Keratinocyte (primary cell): ENCODE data around the gene PTPRD. TPM values are rescaled to one million over a fixed set of nuclear protein-coding genes. Genes with fewer than 3 reads are reported as not detected.

ENCODE experiments used
- DNase-seq: peaks from one replicate; pipeline ENCODE4 v3.0.0-alpha.2; 2011; ENCODE audit warnings: low read depth, missing footprints, low spot score
- FAIRE-seq: peaks from 2 replicates; lab custom pipeline; 2011; peaks lifted over from hg19 to GRCh38; lab: Jason Lieb, UNC
- H2AFZ ChIP-seq: 2 replicates; pipeline ENCODE4 v1.6.0; 2012; ENCODE audit warnings: low read length, control low read depth, inconsistent platforms; ENCODE audit not compliant: control insufficient read depth
- H3K27ac ChIP-seq: 2 replicates; pipeline ENCODE4 v1.5.1; 2011; ENCODE audit warnings: low read length; ENCODE audit not compliant: control insufficient read depth, insufficient read depth
- H3K27me3 ChIP-seq: 3 replicates; pipeline ENCODE4 v1.6.0; 2011; ENCODE audit warnings: low read length; ENCODE audit not compliant: control insufficient read depth, insufficient read depth; ENCODE audit errors: extremely low read depth
- H3K36me3 ChIP-seq, 2 experiments: 2 replicates in 1 of 2; 3 replicates in 1 of 2; pipeline ENCODE4 v1.5.1; 2011; ENCODE audit warnings: low read length in 2 of 2, mild to moderate bottlenecking in 1 of 2; ENCODE audit not compliant: control insufficient read depth in 2 of 2, insufficient read depth in 2 of 2; ENCODE audit errors: extremely low read depth in 1 of 2
- H3K4me1 ChIP-seq: 3 replicates; pipeline ENCODE4 v1.5.1; 2011; ENCODE audit warnings: low read length; ENCODE audit not compliant: control insufficient read depth, insufficient read depth; ENCODE audit errors: extremely low read depth
- H3K4me2 ChIP-seq: 3 replicates; pipeline ENCODE4 v1.6.0; 2011; ENCODE audit warnings: low read depth, low read length; ENCODE audit not compliant: control insufficient read depth, insufficient read depth; ENCODE audit errors: extremely low read depth
- H3K4me3 ChIP-seq, 3 experiments: fragments of 200-600 bp in 1 of 3; sonication (generic) in 1 of 3; 2 replicates in 2 of 3; 3 replicates in 1 of 3; pipeline ENCODE4 v1.5.1; 2011 to 2016; ENCODE audit warnings: low read length in 3 of 3, mild to moderate bottlenecking in 3 of 3, control low read depth in 2 of 3, inconsistent platforms in 1 of 3, low read depth in 1 of 3, mixed read lengths in 1 of 3, mixed run types in 1 of 3, moderate library complexity in 1 of 3; ENCODE audit not compliant: control insufficient read depth in 2 of 3, insufficient read depth in 2 of 3; ENCODE audit errors: extremely low read depth in 1 of 3
- H3K79me2 ChIP-seq: 2 replicates; pipeline ENCODE4 v1.6.0; 2012; ENCODE audit warnings: low read length; ENCODE audit not compliant: control insufficient read depth, insufficient read depth
- H3K9ac ChIP-seq: 3 replicates; pipeline ENCODE4 v1.6.0; 2011; ENCODE audit warnings: low read length; ENCODE audit not compliant: control insufficient read depth, insufficient read depth; ENCODE audit errors: extremely low read depth
- H3K9me1 ChIP-seq: 3 replicates; pipeline ENCODE4 v1.6.0; 2011; ENCODE audit warnings: low read length; ENCODE audit not compliant: control insufficient read depth, insufficient read depth; ENCODE audit errors: extremely low read depth
- H3K9me3 ChIP-seq: 2 replicates; pipeline ENCODE4 v1.5.1; 2012; ENCODE audit warnings: low read depth, low read length; ENCODE audit not compliant: control insufficient read depth
- H4K20me1 ChIP-seq: 3 replicates; pipeline ENCODE4 v1.6.0; 2011; ENCODE audit warnings: low read length; ENCODE audit not compliant: control insufficient read depth, insufficient read depth; ENCODE audit errors: extremely low read depth
- EZH2 ChIP-seq: IDR thresholded peaks from one replicate; pipeline ENCODE4 v1.6.1; 2012; ENCODE audit warnings: inconsistent platforms, mild to moderate bottlenecking, low read length, moderate library complexity
- dilution Hi-C: fragments of 300-500 bp; cut with MboI; formaldehyde crosslinking; loops from one replicate; pipeline ENCODE4 v1.7.0; 2020; ENCODE audit warnings: low sequenced_read_pairs; ENCODE audit not compliant: extremely low pct_ligation_motif_present
- polyA plus RNA-seq, 5 experiments: library from polyadenylated mRNA; depleted of rRNA in 3 of 5; stranded (reverse) in 3 of 5; stranded (forward) in 1 of 5; unstranded in 1 of 5; fragments of >200 nt; gene quantifications; 1 replicate in 1 of 5; 2 replicates in 3 of 5; 3 replicates in 1 of 5; pipeline versions ENCODE4 v1.2.1 to v1.2.3, GENCODE V29; 2011 to 2012; ENCODE audit warnings: missing spikeins in 2 of 5, low read depth in 1 of 5, low replicate concordance in 1 of 5
- TF ChIP-seq, protein P1 (sequence below), 3 experiments: IDR thresholded peaks in 1 of 3; conservative IDR thresholded peaks in 1 of 3; optimal IDR thresholded peaks in 1 of 3; 2 replicates in 2 of 3; 3 replicates in 1 of 3; pipeline versions ENCODE3 to v1.5.1; 2011; ENCODE audit warnings: low read length in 3 of 3, mild to moderate bottlenecking in 3 of 3, moderate library complexity in 2 of 3, control low read depth in 1 of 3, inconsistent platforms in 1 of 3; ENCODE audit not compliant: insufficient read depth in 2 of 3; ENCODE audit errors: extremely low read depth in 1 of 3

PTPRD gene
- polyA plus RNA-seq, 1 donor (not counting 4 experiments of a cell fraction or from before 2014, with no cell fraction given) = 0.10 TPM

DNA sequence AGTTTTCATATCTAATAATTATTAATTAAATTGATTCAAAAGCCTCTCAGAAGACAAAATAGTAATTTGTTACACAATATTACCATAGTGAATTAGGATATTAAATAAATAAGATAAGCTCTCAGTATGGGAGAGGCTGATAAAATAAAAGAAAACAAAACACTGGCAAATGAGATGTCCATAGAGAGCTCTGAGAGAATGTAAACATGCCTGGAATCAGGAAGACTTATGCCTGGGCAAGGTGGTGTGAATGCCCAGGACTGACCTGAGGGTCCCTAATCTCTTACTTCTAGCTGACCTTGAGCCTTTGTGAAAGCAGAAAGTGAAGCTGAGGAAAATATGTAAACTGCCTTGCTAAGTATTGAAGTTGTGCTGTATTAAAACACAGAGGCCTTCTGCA, 616.5 kb downstream of the PTPRD start:
- no peak for TF ChIP-seq EZH2
- TF ChIP-seq, protein P1, sequence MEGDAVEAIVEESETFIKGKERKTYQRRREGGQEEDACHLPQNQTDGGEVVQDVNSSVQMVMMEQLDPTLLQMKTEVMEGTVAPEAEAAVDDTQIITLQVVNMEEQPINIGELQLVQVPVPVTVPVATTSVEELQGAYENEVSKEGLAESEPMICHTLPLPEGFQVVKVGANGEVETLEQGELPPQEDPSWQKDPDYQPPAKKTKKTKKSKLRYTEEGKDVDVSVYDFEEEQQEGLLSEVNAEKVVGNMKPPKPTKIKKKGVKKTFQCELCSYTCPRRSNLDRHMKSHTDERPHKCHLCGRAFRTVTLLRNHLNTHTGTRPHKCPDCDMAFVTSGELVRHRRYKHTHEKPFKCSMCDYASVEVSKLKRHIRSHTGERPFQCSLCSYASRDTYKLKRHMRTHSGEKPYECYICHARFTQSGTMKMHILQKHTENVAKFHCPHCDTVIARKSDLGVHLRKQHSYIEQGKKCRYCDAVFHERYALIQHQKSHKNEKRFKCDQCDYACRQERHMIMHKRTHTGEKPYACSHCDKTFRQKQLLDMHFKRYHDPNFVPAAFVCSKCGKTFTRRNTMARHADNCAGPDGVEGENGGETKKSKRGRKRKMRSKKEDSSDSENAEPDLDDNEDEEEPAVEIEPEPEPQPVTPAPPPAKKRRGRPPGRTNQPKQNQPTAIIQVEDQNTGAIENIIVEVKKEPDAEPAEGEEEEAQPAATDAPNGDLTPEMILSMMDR (optimal IDR thresholded peaks at IDR 0.05 in 1 of 3, IDR thresholded peaks at IDR 0.05 in 1 of 3, conservative IDR thresholded peaks at IDR 0.05 in 1 of 3; ENCODE audit: extremely low read depth in 1 of 3, insufficient read depth in 2 of 3, low read length in 3 of 3) = no peak
- H3K36me3 ChIP-seq = no peaks in the 10 kb centered on the region
- H3K9me1 ChIP-seq = no peaks in the 10 kb centered on the region
- no peak overlapping the region for H3K27ac ChIP-seq
- no peak overlapping the region for H2AFZ ChIP-seq
- no peaks in the 10 kb centered on the region for H3K79me2 ChIP-seq
- dilution Hi-C loops = no loop called here
- H4K20me1 ChIP-seq = no peaks in the 10 kb centered on the region
- no peak overlapping the region for H3K4me3 ChIP-seq
- FAIRE-seq = no peak
- no peak overlapping the region for H3K4me2 ChIP-seq
- DNase-seq = no peak
- no peaks in the 10 kb centered on the region for H3K27me3 ChIP-seq
- H3K9me3 ChIP-seq = no peaks in the 10 kb centered on the region
- no peak overlapping the region for H3K9ac ChIP-seq
- no peaks in the 10 kb centered on the region for H3K4me1 ChIP-seq

DNA sequence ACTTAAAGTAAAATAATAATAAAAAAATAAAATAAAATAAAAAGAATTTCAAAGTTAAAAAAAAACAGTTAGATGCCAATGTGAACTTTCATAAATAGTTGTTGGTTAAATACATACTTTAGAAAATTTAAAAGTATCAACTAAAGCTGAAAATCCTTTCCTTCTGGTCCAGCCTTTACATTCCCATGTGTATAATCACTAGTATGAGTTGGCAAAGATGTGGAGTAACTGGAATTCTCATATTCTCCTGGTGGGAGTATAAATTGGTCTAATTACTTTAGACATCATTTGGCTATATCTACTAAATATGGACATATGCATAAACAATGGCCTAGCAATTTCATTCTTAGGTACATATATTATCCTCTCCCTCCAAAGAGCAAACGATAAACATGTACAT, 619.9 kb downstream of the PTPRD start:
- H3K9ac ChIP-seq = no peak overlapping the region
- H3K9me3 ChIP-seq = no peaks in the 10 kb centered on the region
- H3K9me1 ChIP-seq = no peaks in the 10 kb centered on the region
- no peaks in the 10 kb centered on the region for H3K36me3 ChIP-seq
- H4K20me1 ChIP-seq = no peaks in the 10 kb centered on the region
- H3K4me2 ChIP-seq = no peak overlapping the region
- DNase-seq (no peak), FAIRE-seq (no peak)
- no peak overlapping the region for H3K4me3 ChIP-seq
- TF ChIP-seq EZH2 = no peak
- TF ChIP-seq, protein P1 (optimal IDR thresholded peaks at IDR 0.05 in 1 of 3, IDR thresholded peaks at IDR 0.05 in 1 of 3, conservative IDR thresholded peaks at IDR 0.05 in 1 of 3; ENCODE audit: extremely low read depth in 1 of 3, insufficient read depth in 2 of 3, low read length in 3 of 3) = no peak
- H3K27me3 ChIP-seq = no peaks in the 10 kb centered on the region
- dilution Hi-C loops = no loop called here
- H3K4me1 ChIP-seq = no peaks in the 10 kb centered on the region
- H3K27ac ChIP-seq = no peak overlapping the region
- H2AFZ ChIP-seq = no peak overlapping the region
- no peaks in the 10 kb centered on the region for H3K79me2 ChIP-seq
